ENCODE measurements around the gene MOK. TPM values are rescaled to one million over a fixed set of nuclear protein-coding genes. Genes with fewer than 3 reads are reported as not detected.
A peak's percentile ranks its signal among the peaks of the same experiment; 100 is the strongest.

MOK gene
- total RNA-seq, 3 donors from 2014 or later: 6.2 to 11.2 (median 7.4) TPM

- intact Hi-C loops (cut with DNase I, micrococcal nuclease): no loop called here
- H3K9me3 ChIP-seq: no peaks in the 10 kb centered on the region
- TF ChIP-seq CTCF (IDR thresholded peaks at IDR 0.05): no peak
- H3K36me3 ChIP-seq (ENCODE audit: low read depth): no peaks in the 10 kb centered on the region
- H3K4me3 ChIP-seq: no peak overlapping the region
- H3K4me1 ChIP-seq (ENCODE audit: low read depth): no peaks in the 10 kb centered on the region
- DNase-seq (no peak), ATAC-seq (no peak)
These were observed 112.0 kb downstream of the MOK start for GRCh38 chr14:102192840-102193502.

GRCh38 chr14:102189874-102190273 is 115.1 kb downstream of the MOK start:
- H3K9me3 ChIP-seq: no peaks in the 10 kb centered on the region
- DNase-seq (no peak), ATAC-seq (no peak)
- no peak for TF ChIP-seq CTCF (IDR thresholded peaks at IDR 0.05)
- intact Hi-C loops (cut with DNase I, micrococcal nuclease): no loop called here
- H3K36me3 ChIP-seq (ENCODE audit: low read depth): no peaks in the 10 kb centered on the region
- H3K4me1 ChIP-seq (ENCODE audit: low read depth): no peaks in the 10 kb centered on the region
- H3K4me3 ChIP-seq: no peak overlapping the region

GRCh38 chr14:102188187-102188586 is 116.8 kb downstream of the MOK start:
- DNase-seq: no peak
- intact Hi-C loops (cut with DNase I, micrococcal nuclease): no loop called here
- H3K36me3 ChIP-seq (ENCODE audit: low read depth): no peaks in the 10 kb centered on the region
- no peaks in the 10 kb centered on the region for H3K9me3 ChIP-seq
- no peaks in the 10 kb centered on the region for H3K4me1 ChIP-seq (ENCODE audit: low read depth)
- no peak for TF ChIP-seq CTCF (IDR thresholded peaks at IDR 0.05)
- H3K4me3 ChIP-seq: no peak overlapping the region
- no peak for ATAC-seq

- H3K4me1 ChIP-seq (ENCODE audit: low read depth): no peaks in the 10 kb centered on the region
- H3K9me3 ChIP-seq: no peaks in the 10 kb centered on the region
- intact Hi-C loops (cut with DNase I, micrococcal nuclease): no loop called here
- no peak for DNase-seq
- H3K4me3 ChIP-seq: no peak overlapping the region
- H3K36me3 ChIP-seq (ENCODE audit: low read depth): no peaks in the 10 kb centered on the region
- ATAC-seq: no peak
- no peak for TF ChIP-seq CTCF (IDR thresholded peaks at IDR 0.05)
These were observed 117.4 kb downstream of the MOK start for GRCh38 chr14:102187568-102188001.

- no peak overlapping the region for H3K4me3 ChIP-seq
- no peaks in the 10 kb centered on the region for H3K36me3 ChIP-seq (ENCODE audit: low read depth)
- ATAC-seq: peak; percentile 13
- DNase-seq: no peak
- no peak for TF ChIP-seq CTCF (IDR thresholded peaks at IDR 0.05)
- no peaks in the 10 kb centered on the region for H3K9me3 ChIP-seq
- no peaks in the 10 kb centered on the region for H3K4me1 ChIP-seq (ENCODE audit: low read depth)
- intact Hi-C loops (cut with DNase I, micrococcal nuclease): no loop called here
These were observed 117.9 kb downstream of the MOK start for GRCh38 chr14:102187044-102187443.

- Histone ChIP-seq H3K9me3 (no peaks in the 10 kb centered on the region), H3K4me3 (no peak overlapping the region), H3K36me3 (ENCODE audit: low read depth) (no peaks in the 10 kb centered on the region), H3K4me1 (ENCODE audit: low read depth) (no peaks in the 10 kb centered on the region)
- TF ChIP-seq CTCF (IDR thresholded peaks at IDR 0.05): no peak
- DNase-seq (peak in 1 of 3 donors; percentile 26), ATAC-seq (peak; percentile 86)
- intact Hi-C loops (cut with DNase I, micrococcal nuclease): no loop called here
These were observed 119.6 kb downstream of the MOK start for GRCh38 chr14:102185360-102185759.
